ENCODE measurements around the gene DEPP1. TPM values are rescaled to one million over a fixed set of nuclear protein-coding genes. Genes with fewer than 3 reads are reported as not detected.

The DEPP1 gene
- total and polyA plus RNA-seq, 10 of the 15 experiments (the other 5 are each of a cell fraction or from before 2014, with no cell fraction given) = 1.7 to 12.1 (median 7.3) TPM

DNA sequence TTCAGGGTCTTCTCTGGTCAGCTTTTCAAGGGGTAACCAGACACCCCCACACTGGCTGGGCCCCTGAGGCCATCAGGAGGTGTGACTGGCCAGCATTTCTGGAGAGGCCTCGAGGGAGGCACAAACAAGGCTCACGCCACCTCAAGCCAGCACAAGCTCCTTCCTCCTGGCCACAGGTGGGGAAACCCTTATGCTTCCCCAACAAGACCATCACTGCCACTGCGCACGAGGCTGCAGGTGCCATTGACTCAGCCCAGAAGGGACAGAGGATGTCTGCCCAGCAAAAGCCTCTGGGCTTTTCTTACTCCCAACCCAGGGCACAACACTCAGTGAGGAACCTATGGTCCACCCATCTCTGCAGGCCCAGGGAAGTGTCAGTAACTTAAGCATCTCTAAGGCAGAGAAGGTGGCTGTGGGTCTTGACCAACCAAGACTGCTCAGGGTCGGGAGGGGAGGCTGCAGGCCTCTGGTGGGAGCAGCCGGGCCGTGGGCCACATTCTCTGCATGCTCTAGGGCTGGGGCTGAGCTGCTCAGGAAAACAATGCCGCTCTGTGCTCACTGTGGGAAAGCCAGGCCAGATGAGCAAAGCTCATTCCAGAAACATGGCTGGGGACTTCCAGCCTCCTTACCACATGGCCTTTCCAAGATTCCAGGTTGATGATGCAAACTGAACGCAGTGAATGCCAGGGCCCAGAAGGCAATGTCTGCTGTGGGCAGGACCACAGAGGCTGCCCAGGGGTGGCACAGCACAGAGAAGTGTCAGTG is 43.2 kb downstream of the DEPP1 start (continued):
- TF ChIP-seq, protein P1, sequence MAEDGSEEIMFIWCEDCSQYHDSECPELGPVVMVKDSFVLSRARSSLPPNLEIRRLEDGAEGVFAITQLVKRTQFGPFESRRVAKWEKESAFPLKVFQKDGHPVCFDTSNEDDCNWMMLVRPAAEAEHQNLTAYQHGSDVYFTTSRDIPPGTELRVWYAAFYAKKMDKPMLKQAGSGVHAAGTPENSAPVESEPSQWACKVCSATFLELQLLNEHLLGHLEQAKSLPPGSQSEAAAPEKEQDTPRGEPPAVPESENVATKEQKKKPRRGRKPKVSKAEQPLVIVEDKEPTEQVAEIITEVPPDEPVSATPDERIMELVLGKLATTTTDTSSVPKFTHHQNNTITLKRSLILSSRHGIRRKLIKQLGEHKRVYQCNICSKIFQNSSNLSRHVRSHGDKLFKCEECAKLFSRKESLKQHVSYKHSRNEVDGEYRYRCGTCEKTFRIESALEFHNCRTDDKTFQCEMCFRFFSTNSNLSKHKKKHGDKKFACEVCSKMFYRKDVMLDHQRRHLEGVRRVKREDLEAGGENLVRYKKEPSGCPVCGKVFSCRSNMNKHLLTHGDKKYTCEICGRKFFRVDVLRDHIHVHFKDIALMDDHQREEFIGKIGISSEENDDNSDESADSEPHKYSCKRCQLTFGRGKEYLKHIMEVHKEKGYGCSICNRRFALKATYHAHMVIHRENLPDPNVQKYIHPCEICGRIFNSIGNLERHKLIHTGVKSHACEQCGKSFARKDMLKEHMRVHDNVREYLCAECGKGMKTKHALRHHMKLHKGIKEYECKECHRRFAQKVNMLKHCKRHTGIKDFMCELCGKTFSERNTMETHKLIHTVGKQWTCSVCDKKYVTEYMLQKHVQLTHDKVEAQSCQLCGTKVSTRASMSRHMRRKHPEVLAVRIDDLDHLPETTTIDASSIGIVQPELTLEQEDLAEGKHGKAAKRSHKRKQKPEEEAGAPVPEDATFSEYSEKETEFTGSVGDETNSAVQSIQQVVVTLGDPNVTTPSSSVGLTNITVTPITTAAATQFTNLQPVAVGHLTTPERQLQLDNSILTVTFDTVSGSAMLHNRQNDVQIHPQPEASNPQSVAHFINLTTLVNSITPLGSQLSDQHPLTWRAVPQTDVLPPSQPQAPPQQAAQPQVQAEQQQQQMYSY (CRISPR knock-in tag; IDR thresholded peaks at IDR 0.05) = no peak
- TF ChIP-seq HCFC1 (IDR thresholded peaks at IDR 0.05; ENCODE audit: low read length) (no peak), PAX5 (IDR thresholded peaks at IDR 0.05; ENCODE audit: borderline replicate concordance, low read depth, low read length) (no peak), MEF2A (IDR thresholded peaks at IDR 0.05; ENCODE audit: insufficient read depth, low read depth, low read length) (no peak), POLR2AphosphoS5 (IDR thresholded peaks at IDR 0.05; ENCODE audit: low read length) (no peak), NR2F1 (conservative IDR thresholded peaks at IDR 0.05) (no peak), ZSCAN29 (IDR thresholded peaks at IDR 0.05) (no peak), SUZ12 (IDR thresholded peaks at IDR 0.05; ENCODE audit: unreplicated experiment) (no peak), RBBP5 (conservative IDR thresholded peaks at IDR 0.05) (no peak), ZNF24 (IDR thresholded peaks at IDR 0.05) (no peak)
- TF ChIP-seq, protein P2, sequence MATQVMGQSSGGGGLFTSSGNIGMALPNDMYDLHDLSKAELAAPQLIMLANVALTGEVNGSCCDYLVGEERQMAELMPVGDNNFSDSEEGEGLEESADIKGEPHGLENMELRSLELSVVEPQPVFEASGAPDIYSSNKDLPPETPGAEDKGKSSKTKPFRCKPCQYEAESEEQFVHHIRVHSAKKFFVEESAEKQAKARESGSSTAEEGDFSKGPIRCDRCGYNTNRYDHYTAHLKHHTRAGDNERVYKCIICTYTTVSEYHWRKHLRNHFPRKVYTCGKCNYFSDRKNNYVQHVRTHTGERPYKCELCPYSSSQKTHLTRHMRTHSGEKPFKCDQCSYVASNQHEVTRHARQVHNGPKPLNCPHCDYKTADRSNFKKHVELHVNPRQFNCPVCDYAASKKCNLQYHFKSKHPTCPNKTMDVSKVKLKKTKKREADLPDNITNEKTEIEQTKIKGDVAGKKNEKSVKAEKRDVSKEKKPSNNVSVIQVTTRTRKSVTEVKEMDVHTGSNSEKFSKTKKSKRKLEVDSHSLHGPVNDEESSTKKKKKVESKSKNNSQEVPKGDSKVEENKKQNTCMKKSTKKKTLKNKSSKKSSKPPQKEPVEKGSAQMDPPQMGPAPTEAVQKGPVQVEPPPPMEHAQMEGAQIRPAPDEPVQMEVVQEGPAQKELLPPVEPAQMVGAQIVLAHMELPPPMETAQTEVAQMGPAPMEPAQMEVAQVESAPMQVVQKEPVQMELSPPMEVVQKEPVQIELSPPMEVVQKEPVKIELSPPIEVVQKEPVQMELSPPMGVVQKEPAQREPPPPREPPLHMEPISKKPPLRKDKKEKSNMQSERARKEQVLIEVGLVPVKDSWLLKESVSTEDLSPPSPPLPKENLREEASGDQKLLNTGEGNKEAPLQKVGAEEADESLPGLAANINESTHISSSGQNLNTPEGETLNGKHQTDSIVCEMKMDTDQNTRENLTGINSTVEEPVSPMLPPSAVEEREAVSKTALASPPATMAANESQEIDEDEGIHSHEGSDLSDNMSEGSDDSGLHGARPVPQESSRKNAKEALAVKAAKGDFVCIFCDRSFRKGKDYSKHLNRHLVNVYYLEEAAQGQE (IDR thresholded peaks at IDR 0.05; ENCODE audit: low read depth, low read length) = no peak
- TF ChIP-seq, protein P3, sequence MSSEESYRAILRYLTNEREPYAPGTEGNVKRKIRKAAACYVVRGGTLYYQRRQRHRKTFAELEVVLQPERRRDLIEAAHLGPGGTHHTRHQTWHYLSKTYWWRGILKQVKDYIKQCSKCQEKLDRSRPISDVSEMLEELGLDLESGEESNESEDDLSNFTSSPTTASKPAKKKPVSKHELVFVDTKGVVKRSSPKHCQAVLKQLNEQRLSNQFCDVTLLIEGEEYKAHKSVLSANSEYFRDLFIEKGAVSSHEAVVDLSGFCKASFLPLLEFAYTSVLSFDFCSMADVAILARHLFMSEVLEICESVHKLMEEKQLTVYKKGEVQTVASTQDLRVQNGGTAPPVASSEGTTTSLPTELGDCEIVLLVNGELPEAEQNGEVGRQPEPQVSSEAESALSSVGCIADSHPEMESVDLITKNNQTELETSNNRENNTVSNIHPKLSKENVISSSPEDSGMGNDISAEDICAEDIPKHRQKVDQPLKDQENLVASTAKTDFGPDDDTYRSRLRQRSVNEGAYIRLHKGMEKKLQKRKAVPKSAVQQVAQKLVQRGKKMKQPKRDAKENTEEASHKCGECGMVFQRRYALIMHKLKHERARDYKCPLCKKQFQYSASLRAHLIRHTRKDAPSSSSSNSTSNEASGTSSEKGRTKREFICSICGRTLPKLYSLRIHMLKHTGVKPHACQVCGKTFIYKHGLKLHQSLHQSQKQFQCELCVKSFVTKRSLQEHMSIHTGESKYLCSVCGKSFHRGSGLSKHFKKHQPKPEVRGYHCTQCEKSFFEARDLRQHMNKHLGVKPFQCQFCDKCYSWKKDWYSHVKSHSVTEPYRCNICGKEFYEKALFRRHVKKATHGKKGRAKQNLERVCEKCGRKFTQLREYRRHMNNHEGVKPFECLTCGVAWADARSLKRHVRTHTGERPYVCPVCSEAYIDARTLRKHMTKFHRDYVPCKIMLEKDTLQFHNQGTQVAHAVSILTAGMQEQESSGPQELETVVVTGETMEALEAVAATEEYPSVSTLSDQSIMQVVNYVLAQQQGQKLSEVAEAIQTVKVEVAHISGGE (CRISPR knock-in tag; IDR thresholded peaks at IDR 0.05) = no peak
- TF ChIP-seq, protein P4, sequence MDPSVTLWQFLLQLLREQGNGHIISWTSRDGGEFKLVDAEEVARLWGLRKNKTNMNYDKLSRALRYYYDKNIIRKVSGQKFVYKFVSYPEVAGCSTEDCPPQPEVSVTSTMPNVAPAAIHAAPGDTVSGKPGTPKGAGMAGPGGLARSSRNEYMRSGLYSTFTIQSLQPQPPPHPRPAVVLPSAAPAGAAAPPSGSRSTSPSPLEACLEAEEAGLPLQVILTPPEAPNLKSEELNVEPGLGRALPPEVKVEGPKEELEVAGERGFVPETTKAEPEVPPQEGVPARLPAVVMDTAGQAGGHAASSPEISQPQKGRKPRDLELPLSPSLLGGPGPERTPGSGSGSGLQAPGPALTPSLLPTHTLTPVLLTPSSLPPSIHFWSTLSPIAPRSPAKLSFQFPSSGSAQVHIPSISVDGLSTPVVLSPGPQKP (IDR thresholded peaks at IDR 0.05; ENCODE audit: low read depth, low read length) = no peak
